Renal pelvis (tissue), 4 donors: ENCODE results near the gene ADAMTSL2. TPM values are rescaled to one million over a fixed set of nuclear protein-coding genes. Genes with fewer than 3 reads are reported as not detected.
A peak's percentile ranks its signal among the peaks of the same experiment; 100 is the strongest.

Source experiments
- DNase-seq: peaks from one replicate; pipeline ENCODE4 v3.0.0-alpha.2; 2013
- polyA plus RNA-seq, 3 donors: library from polyadenylated mRNA; unstranded; fragments of 120-200 nt; gene quantifications; one replicate each; pipeline ENCODE4 v1.2.1, GENCODE V29; 2013; ENCODE audit not compliant: insufficient read length in 3 of 3

Gene ADAMTSL2
- polyA plus RNA-seq, 3 donors: 1.5 to 1.9 (median 1.6) TPM

DNA sequence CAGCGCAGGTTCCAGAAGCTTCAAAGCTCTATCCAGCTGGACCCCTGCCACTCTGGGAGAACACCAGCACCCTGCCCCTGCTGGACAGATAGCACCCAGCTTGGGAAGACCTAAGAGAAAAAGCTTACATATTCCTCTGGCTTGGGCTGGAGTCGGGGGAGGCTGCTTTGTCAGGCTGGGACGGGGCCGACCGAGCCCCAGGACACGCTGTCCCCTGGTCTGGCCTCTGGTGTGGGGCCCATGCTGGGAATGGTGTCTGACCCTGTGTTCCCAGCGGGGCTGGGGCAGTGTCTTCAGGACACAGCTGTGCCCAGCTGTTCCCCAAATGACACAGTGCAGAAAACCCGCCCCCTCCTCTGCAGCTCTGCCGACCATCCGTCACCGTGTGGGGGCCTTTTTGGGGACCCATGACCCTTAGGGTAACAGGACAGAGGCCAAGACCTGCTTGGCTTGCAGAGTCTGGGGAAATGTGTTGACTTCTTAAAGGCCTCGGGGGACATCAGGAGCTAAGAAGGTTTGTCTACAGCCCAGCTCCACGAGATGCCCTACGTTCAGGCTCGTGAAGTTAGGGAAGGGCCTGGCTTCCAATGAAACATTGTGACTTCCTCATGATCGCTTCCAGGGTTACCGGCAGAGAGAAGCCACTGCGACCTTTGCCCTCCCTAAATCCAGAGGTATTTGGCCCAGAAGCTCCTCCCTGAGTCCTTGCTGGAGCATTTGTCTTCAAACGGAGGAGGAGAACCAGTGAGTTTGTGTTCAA is 35.2 kb upstream of the ADAMTSL2 start:
- no peak for DNase-seq

DNA sequence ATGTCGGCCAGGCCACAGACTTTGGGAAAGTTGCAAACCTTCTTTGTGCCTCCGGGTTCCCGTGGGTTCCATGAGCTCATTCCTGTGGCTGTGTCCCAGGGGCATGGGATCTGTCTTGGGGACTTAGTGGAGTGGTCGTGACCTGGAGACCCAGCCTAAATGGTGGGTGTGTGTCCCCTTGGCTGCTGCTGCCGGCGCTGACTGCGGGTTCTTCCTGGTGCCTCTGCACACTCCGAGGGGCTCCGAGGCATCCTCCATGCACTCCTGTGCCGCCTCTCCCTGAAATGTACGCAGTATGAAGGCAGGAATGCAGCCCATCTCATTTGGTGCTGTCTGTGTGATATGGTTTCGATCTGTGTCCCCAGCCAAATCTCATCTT is 34.6 kb upstream of the ADAMTSL2 start:
- DNase-seq: no peak

DNA sequence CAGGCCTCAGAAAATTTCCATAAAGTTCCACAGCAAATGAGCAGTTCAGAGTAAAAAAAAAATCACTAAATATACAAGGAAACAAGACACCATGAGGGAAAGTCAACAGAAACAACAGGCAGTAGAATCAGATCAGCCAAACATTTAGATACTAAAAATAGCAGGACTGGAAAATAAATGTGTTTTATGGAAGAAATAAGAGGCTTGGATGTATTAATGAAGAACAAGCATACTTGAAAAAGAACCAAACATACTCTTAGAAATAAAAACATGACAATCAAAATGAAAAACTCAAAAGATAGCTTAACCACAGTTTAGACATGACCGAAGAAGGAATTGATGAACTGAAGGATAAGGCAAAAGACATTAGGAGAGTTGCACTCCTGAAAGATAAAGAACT is 32.4 kb upstream of the ADAMTSL2 start:
- no peak for DNase-seq

DNA sequence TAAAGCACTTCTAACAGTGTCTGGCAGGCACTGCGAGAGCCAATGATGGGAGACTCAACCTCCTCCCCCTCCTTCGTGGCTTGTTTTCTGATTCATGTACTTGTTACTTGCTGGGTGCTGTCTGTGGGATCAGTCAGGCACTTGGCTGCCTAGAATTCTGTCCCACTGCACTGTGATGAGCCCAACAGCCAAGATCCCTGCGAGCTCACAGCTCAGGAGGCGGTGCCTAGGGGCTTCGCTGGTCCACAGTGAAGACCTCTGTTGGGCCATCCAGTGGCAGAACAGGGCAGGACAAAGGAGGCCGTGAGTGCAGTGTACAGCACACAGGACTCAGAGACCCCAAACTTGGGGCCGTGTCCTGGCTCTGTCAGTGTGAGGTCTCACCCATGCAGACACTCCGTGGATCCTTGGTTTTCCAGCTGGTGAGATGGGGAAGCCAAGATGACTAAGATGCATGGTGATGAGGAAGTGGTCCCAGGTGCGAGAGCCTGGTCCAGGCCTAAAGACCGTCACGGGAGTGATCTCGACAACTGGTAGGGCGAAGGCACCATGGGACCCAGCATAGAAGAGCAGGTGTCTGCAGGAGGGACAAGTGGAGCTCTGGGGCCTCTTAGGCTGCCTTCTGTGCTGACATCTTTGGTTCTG is 29.2 kb upstream of the ADAMTSL2 start:
- DNase-seq: no peak

DNA sequence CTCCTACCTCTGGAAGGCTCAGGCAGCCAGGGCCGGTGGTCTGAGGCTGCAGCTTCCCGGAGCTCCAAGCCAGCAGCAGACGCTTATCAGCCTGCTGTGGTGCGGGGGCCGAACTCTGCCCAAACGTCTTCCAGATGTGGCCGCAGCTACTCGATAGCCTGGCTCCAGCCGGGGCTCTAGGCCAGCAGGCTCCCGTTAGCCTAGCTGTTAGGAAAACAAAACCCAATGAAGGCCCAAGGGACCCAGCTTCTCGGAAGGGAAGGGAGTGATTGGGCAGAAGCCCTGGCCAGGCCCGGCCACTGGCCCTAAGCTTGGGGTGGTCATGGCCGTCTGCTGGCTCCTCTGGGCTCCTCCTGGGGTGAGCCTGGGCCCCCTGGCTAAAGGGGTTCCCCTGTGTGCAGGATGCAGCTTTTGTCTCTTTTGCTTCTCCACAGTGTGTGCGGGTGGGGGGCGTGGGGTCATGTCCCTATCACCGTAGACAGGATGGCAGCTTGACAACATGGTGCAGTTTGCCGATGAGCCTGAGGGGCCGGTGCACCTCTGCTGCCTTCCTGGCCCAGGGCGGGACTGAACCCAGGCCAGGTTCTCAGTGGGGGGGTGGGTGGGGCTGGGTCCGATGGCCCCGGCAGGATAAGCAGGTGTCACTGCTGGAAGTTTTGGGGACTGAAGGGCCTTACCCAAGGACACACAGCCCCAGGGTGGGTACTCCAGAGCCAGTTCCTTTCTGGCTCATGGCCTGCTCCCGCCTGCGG is 28.4 kb upstream of the ADAMTSL2 start:
- no peak for DNase-seq

DNA sequence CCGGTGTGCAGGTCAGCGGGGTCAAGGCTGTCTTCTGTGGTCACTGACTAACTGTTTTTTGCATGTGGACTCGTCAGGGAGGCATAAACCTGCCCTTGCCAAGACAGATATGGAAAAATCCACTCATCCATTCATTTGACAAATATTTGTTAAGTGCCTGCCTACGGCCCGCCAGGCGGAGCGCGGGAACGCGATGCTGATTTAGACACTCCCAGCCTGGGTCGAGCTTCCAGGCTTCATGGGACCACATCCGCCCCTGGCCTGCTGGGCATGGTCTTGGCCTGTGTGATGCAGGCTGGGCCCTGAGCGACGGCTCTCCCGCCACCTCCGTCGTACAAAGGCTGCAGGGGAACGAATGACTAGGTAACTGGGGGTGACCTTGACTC is 27.9 kb upstream of the ADAMTSL2 start:
- no peak for DNase-seq

DNA sequence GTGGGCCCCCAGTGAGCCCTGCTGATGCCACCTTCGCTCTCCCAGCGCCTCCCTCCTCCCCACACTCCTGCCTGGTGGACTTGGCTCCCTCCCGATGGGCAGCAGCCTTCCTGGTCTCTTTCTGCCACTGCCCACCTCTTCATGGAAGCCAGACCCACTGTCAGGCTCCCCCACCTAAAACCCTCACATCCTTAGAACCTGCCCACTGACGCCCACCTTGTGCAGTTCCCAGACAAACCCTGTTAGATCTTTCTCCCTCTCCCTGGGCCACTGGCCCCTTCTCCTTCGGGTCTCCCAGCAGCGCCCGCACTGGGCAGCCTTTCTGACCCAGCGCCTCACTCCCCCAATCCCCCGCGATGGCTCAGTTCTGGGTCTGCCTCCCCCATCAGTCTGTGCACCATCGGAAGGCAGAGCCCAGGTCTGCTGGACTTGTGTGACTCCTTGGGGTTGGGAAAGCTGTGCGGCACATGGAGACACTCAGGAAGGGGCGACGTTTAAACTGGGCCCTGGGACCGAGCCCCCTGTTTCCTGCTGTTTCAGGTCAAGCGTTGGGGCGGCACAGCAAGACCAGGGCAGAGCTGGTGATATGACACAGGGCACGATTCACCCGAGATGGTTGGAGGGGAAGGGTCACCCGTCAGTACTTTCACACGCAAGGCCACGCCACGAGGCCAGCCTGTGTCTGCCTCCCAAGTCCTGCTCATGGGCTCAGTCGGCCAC is 27.1 kb upstream of the ADAMTSL2 start:
- DNase-seq: no peak

DNA sequence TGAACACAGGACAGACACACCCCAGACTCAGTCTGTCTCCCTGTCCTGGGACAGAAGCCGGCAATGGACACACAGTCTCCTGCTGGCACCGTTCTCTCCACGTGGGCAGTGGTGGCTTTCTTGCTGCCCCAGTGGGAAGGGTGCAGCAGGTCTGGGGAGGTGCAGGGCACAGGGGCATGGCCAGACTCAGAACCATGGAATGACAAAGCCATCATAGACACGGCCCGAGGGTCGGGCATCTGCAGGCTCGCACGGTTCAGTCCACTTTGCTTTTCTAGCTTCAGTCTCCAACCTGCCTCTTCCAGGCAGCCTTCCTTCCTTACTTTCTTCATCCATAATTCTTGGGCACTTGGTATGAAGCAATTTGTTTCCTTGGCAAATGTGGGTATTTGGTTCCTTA is 26.5 kb upstream of the ADAMTSL2 start:
- DNase-seq: no peak

DNA sequence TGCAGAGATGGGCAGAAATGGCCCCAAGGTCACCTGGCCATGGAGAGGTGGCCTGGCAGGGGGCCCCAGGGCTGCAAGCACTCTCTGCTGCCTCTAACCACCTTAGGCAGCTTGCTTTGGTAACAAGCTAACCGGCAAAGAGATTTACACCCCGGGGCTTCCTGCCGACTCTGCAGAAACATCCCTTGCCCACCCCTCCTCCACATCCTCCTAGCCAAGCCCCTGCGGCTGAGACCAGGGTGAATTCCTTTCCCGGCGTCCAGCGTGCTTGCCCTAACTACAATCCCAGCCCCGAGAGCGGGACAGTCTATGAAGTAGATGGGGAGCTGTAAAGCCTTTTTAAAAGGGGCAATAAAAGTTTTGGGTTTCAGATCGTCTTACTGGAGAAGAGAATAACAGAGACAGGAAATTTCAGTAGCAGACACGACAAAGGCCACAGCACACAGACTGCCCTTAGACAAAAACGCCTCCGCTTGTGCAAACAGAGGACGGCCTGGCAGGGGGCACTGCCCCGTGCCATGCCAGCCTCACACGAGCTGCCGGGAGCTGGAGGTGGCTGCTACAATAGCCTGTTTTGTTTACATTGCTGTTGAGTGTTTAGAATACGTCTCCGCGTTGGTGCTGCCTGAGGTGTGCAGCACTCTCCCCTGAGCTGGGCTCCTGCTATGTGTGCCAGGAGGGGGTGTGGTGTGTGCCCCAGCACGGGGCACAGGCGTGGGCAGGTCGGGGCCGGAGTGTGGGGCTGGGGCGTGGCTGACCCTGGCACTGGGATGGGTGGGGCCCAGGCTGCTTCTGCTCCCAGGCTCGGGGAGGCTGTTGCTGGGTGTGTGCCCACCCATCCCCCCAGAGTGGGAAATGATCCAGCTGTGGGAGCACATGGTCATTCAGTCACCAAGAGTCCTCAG is 25.1 kb upstream of the ADAMTSL2 start:
- peak; percentile 81 for DNase-seq

DNA sequence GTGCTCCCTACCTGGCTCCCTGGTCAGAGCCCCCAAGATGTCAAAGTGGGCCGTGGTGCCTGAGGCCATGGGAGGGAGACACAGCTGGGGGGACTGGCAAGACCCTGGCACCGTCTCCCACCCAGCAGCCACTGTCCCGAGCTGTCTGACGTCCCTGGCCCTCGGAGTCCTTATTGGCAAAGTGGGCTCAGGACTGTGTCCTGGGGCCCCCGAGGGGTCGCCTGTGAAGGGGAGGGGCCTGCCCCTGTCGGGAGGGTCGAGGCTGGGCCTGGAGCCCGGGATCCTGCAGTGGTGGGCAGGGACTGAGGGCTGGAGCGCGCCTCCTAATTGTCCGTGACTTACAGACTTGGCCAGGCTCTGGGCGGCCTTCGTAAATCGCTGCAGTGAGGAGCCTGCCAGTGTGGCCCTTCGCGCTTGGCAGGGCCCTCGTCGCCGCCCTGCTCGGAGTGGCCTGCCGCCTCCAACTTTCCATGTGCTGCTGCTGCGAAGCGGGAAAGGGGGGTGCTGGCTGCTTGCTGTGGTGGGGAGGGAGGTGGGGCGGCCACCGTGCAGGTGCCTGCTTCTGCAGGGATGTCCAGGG is 23.5 kb upstream of the ADAMTSL2 start:
- DNase-seq: no peak

DNA sequence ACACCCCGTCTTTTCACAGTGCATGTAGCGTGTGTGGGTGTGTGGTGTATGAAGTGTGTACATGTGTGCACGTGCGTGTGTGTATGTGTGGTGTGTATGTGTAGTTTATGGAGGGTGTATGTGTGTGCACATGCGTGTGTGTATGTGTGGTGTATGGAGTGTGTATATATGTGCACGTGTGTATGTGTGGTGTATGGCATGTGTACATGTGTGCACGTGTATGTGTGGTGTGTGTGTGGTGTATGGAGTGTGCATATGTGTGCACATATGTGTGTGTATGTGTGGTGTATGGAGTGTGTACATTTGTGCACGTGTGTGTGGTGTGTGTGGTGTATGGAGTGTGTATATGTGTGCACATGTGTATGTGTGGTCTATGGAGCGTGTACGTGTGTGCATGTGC is 22.9 kb upstream of the ADAMTSL2 start:
- DNase-seq: no peak

DNA sequence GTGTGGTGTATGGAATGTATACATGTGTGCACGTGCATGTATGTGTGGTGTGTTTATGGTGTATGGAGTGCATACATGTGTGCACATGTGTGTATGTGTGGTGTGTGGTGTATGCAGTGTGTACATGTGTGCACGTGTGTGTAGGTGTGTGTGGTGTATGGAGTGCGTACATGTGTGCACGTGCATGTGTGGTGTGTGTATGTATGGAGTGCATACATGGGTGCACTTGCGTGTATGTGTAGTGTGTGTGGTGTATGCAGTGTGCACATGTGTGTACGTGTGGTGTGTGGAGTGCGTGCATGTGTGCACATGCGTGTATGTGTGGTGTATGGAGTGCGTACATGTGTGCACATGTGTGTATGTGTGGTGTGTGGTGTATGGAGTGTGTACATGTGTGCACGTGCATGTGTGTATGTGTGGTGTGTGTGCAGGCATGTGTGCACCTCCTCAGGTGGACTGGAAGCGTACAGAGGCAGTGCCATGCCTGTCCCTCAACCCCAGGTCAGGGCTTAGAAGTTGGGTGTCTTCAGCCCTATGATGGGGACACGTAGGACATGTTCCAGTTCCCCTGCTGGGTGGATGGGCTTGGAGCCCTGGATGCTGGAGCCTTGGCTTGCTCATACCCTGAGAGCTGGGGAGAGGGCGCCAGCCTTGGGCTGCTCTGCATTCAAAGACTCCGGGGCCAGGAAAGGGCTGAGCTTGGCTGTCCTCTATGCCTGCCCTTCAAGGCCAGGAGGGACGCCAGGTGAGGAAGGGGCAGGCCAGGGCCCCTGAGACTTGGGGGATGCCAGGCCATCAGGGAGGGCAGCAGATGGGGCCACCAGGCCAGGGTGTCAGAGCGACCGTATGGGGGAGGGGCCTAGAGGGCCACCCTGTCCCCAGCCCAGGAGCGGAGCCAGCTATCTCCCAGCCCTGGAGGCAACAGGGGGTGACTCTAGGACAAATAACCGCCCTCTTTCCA is 22.0 kb upstream of the ADAMTSL2 start:
- no peak for DNase-seq

DNA sequence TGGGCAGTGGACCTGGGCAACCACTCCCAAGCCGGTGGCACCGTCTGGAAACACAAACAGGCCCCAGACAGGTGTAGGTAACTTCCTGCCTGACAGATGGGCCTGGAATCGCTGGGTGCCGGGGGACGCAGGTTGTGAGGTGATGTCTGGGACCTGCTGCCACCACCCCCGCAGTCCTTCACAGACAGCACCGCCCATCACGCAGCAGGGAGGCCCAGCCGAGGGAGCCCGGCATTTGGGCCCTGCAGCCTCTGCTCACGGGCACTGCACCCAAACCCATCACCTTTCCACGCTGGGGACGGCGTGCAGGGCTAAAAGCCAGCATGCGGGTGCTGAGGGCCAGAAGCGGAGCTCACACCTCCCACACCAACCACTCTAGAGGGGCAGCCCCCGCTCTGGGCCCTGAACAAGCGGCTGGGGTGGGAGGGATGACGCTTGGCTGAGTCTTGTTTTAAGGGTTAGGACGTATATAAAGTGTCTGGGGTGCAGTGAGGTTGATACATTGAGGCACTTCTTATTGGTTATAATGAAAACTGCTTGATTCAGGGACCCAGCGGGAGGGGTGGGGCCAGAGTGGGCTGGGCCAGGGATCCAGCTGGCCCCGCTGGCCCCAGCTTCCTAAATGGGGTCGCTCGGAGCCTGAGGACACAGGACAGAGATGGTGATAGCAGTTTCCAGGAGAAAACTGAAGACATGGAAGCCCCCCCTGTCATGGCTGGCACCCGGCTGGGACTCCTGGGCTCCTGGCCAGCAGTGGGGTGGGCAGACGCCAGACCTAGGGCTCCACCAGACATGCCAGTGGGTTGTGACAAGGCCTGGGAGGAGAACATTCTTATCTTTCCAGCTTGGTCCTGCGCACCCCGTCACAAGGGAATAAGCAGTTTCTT is 21.0 kb upstream of the ADAMTSL2 start:
- no peak for DNase-seq

DNA sequence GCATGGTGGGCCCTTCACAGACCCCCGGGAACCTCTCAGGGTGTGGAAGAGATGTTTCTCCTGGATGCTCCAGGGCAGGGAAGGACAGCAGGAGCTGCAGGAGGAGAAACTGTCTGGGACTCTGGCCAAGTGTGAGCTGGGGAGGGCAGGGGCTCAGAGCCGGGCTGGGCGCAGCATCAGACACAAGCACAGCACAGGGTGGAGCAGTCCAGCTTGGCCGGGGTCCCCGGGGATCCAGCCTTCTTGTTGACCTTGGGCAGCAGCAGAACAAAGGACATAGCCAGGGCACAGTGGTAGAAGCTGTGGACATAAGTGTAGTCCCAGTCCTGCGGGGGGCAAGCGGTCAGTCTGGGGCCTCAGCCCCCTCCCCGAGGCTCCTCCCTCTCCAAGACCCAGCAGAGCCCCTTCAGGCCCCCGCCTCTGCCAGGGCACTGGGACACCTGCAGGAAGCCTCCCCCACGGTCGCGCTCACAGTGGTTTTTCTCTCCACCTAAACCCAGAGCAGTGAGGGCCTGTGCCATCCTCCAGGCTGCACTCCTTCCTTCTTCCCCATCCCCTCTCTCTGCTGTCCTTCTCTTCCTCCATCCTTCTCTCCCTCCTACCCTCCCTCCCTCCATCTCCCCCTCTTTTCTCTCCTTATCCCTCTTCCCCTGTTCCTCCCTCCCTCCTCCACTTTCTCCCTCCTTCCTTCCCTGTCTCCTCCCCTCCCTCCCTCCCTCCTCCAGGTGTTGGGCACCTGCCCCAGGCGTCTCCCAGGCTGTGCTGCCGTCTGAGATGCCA is 19.9 kb upstream of the ADAMTSL2 start:
- DNase-seq: no peak

DNA sequence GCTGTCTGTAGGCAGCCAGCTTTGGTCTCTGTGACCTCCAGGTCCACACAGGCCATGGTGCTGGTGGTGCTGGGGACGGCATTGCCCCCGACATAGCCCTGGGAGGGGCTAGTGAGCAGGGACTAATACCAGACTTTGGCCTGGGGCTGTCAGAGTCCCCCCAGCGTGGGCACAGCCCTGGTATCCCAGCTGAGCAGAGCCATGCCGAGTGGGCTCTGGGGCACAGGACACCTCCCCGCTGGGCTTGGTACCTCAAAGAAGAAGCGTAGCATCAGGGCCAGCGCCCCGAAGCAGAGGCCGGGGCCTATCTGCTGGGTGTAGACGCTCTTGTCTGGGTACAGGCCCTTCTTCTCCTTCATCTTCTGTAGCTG is 19.3 kb upstream of the ADAMTSL2 start:
- no peak for DNase-seq

DNA sequence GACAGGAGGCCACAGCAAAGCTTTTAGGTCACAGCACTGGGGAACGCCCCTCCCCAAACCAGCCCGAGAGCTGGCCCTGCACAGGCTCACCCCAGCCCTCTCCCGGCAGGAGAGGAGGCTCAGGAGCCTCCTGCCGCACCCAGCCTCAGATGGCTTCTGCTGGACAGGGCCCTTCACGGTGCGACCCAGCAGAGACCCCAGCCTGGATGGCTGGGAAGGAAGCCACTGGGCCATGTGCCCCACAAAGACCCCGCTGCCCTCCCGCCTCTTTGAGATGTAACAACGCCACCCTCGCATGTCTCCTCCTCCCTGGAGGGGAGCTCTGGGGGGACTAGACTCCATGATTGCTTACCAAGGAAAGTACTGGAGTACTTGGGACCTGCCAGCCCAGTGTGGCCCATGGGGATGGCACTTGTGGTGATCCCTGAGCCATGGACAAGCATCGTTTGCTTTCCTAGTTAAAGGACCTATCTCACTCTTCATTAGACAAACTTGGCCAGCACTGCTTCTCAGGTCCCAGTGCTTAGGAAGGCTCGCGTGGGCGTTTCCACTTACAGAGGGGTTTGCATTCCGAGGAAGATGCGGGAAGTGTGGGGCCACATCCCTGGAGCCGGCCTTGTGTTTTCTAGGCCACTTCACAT is 18.8 kb upstream of the ADAMTSL2 start:
- DNase-seq: no peak

DNA sequence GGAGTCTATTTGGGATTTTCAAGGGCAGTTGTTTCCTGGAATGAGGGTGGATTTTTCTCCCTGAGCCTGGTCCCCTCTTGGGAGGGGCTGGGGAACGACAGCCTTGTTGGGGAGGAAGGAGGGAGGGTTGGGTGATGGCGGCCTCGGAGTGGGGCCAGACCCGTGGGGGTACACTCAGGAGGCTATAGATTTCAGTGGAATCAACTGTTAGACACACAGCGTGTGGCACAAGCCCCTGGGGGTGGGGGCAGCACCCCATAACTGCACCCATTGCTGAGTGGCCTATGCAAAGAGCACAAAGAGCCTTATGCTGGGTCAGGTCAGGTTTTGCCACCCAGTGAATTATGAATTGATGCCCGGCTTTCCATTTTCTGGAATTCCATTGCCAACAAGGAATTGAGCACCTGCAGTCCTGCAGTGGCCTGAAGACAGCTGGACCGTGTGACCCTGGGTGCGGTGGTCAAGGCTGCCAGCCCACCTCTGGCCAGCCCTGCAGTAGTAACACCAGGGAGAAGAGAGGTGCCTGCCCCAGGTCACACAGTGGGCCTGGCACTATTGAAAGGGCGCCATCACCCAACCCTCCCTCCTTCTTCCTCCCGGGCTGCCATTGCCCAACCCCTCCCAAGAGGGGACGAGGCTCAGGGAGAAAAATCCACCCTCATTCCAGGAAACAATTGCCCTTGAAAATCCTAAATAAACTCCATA is 18.1 kb upstream of the ADAMTSL2 start:
- DNase-seq: no peak
